NCI-H1436 (cell line): ENCODE data around the gene SAP30L.

Experiments used
- DNase-seq: peaks from one replicate; lab custom pipeline; 2025; lab: John Stamatoyannopoulos, UW

SAP30L gene

GRCh38 chr5:154465169-154465568 lies 19.4 kb downstream of the SAP30L start:
- DNase-seq: no peak

GRCh38 chr5:154466147-154466546 lies 20.4 kb downstream of the SAP30L start:
- no peak for DNase-seq

- DNase-seq: no peak
Observed at GRCh38 chr5:154466671-154467070, 20.9 kb downstream of the SAP30L start.

GRCh38 chr5:154467655-154468354 lies 22.0 kb downstream of the SAP30L start:
- DNase-seq: peak; percentile 75

GRCh38 chr5:154470137-154470536 lies 24.3 kb downstream of the SAP30L start:
- DNase-seq: no peak

GRCh38 chr5:154470947-154471870 lies 25.4 kb downstream of the SAP30L start:
- no peak for DNase-seq

GRCh38 chr5:154472871-154473580 lies 27.2 kb downstream of the SAP30L start:
- no peak for DNase-seq

- no peak for DNase-seq
Observed at GRCh38 chr5:154473581-154474283, 27.9 kb downstream of the SAP30L start.

- no peak for DNase-seq
Observed at GRCh38 chr5:154474396-154475334, 28.9 kb downstream of the SAP30L start.

GRCh38 chr5:154475591-154476353 lies 30.0 kb downstream of the SAP30L start:
- no peak for DNase-seq

GRCh38 chr5:154476354-154477205 lies 30.8 kb downstream of the SAP30L start:
- no peak for DNase-seq

GRCh38 chr5:154477382-154478223 lies 31.8 kb downstream of the SAP30L start:
- DNase-seq: no peak

GRCh38 chr5:154478224-154478565 lies 32.4 kb downstream of the SAP30L start, which contains the start of gene HAND1:
Gene HAND1, minus strand, starts transcription at chr5:154478227. Its CDS starts 219 bp downstream, at chr5:154478008.
- DNase-seq: no peak

GRCh38 chr5:154478752-154479159 lies 33.0 kb downstream of the SAP30L start:
- no peak for DNase-seq

- DNase-seq: no peak
Observed at GRCh38 chr5:154479160-154479943, 33.6 kb downstream of the SAP30L start.

GRCh38 chr5:154479944-154480750 lies 34.4 kb downstream of the SAP30L start:
- DNase-seq: no peak
